Tongue (tissue), 3 donors: ENCODE data around the gene UBE2C. TPM values are rescaled to one million over a fixed set of nuclear protein-coding genes. Genes with fewer than 3 reads are reported as not detected.

Source experiments
- DNase-seq: peaks from one replicate; pipeline ENCODE4 v3.0.0-alpha.2; 2015
- small RNA-seq: library from RNA; depleted of rRNA; stranded (forward); fragments of <200 nt; gene quantifications from one replicate; pipeline ENCODE3, GENCODE V24; 2014; ENCODE audit warnings: low replicate concordance
- total RNA-seq: library from RNA; depleted of rRNA; stranded (reverse); fragments of >200 nt; gene quantifications from one replicate; pipeline ENCODE4 v1.2.3, GENCODE V29; 2014

Gene UBE2C
- total RNA-seq, 1 donor from 2014 or later: 13.8 TPM

DNA sequence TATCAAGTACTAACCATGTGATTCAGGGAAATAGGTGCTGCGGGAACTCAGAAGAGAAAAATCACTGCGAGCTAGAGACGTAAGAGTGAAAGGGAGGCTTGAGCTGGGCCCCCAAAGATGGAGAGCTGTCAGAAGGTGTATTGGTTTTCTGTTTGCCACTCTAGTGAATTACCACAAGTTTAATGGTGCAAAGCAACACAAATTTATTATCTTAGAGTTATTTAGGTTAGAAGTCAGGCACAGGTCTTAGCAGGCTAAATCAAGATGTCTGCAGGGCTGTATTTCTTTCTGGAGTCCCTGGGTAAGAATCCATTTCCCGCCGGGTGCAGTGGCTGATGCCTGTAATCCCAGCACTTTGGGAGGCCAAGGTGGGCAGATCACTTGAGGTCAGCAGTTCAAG, 47.5 kb downstream of the UBE2C start:
- DNase-seq: no peak

DNA sequence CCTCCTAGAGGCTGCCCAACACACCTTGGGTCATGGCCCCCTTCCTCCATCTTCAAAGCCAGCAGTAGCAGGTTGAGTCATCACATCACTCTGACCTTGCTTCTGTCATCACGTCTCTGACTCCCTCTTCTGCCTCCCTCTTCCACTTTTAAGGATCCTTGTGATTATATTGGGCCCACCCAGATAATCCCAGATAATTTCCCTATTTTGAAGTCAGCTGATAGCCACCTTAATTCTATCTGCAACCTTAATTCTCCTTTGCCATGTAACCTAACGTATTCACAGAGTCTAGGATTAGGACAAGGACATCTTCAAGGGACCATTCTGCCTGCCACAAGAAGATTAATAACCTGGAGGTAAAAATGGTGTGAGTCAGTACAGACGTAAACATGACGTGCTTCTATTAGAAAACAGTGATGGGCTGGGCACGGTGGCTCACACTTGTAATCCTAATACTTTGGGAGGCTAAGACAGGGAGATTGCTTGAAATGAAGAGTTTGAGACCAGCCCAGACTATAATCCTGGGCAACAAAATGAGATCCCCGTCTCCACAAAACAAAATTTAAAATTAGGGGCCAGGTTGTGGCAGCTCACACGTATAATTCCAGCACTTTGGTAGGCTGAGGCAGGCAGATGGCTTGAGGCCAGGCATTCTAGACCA, 48.2 kb downstream of the UBE2C start:
- DNase-seq: no peak

DNA sequence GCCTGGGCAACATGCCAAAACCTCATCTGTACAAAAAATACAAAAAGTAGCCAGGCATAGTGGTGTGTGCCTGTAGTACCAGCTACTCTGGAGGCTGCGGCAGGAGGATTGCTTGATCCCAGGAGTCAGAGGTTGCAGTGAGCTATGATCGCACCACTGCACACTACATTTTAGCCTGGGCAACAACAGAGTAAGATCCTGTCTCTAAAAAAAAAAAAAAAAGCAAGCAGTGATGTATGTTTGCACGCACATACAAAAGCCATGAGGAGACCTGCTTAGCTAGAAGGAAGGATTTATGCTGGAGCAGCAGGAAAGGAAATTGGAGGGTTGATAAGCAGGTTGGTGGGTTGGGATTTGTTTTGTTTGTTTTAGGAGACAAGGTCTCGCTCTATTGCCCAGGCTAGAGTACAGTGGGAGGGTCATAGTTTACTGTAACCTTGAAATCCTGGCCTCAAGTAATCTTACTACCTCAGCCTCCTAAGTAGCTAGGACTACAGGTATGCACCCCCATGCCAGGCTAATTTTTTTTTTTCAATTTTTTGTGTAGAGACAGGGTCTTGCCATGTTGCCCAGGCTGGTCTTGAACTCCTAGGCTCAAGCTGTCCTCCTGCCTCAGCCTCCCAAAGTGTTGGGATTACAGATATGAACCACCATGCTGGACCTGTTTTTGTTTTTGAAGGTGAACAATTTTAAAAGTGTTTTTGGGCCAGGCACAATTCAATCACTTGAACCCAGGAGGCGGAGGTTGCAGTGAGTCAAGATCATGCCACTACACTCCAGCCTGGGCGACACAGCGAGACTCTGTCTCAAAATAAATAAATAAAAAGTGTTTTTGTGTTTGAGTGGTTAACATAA, 49.0 kb downstream of the UBE2C start:
- DNase-seq: no peak

DNA sequence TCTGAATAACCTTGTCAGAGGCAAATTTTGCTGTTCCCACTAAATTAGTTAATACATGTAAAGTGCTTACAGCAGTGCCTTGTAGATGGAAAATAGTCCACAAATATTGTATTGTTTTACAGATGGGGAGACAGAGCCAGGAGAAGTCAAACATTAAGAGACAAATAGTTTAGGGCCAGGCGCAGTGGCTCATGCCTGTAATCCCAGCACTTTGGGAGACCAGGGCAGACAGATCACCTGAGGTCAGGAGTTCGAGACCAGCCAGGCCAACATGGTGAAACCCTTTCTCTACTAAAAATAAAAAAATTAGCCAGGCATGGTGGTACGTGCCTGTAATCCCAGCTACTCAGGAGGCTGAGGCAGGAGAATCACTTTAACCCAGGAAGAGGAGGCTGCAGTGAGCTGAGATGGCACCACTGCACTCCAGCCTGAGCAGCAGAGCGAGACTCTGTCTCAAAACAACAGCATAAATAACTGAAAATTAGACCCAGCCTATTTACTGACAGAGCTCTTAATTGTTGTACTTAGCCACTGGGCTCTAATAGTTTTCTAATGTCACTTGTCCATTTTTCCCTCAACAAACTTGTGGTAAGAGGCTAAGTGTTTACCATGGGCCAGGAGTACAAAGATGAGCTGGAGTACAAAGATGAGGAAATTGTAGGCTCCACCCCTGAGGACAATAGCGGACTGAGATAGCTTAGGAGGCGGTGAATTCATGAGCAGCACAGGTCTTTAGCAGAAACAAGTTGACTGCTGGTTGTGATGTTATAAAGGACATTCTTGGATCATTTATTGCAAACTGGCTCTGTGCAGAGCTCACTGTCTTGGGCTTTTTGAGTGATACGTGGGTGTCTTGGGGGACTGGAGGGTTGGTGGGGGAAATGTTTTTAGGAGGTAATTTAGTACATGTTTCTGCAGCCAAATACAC, 51.4 kb downstream of the UBE2C start:
- no peak for DNase-seq

DNA sequence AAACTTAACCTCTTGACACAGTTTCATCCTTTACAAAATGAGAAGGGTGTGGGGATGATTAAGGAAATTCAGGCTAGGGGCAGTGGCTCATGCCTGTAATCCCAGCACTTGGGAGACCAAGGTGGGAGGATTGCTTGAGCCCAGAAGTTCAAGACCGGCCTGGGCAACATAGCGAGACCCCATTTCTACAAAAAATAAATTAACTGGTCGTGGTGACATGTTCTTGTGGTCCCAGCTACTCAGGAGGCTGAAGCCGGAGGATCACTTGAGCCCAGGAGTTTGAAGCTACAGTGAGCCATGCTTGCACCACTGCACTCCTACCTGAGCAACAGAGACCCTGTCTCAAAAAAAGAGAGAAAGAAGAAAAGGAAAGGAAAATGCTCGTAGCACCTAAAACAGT, 54.0 kb downstream of the UBE2C start:
- no peak for DNase-seq

Small RNAs within 50 kb of the gene (small RNA-seq; reads per million reads assigned to genes)
- gene RNU6ATAC38P: not detected

Other genes starting within 250 kb of the UBE2C start
- not detected for gene WFDC8, start 233.4 kb upstream of the UBE2C start, total RNA-seq
- gene WFDC10A, start 182.9 kb upstream of the UBE2C start, total RNA-seq: not detected
- gene WFDC9, start 181.4 kb upstream of the UBE2C start, total RNA-seq: not detected
- gene WFDC11, start 142.4 kb upstream of the UBE2C start, total RNA-seq: not detected
- gene WFDC13, start 110.6 kb upstream of the UBE2C start, total RNA-seq: not detected
- gene WFDC10B, start 107.6 kb upstream of the UBE2C start, total RNA-seq: not detected
- gene SPINT4, start 90.3 kb upstream of the UBE2C start, total RNA-seq: not detected
- gene WFDC3, start 20.8 kb upstream of the UBE2C start, total RNA-seq: not detected
- 16.9 TPM for gene DNTTIP1, start 20.7 kb upstream of the UBE2C start, total RNA-seq
- gene TNNC2, start 14.7 kb downstream of the UBE2C start, total RNA-seq: 2,441 TPM
- gene SNX21, start 21.2 kb downstream of the UBE2C start, total RNA-seq: 67.3 TPM
- 27.7 TPM for gene ACOT8, start 44.7 kb downstream of the UBE2C start, total RNA-seq
- gene ZSWIM3, start 45.0 kb downstream of the UBE2C start, total RNA-seq: 5.2 TPM
- gene ZSWIM1, start 68.6 kb downstream of the UBE2C start, total RNA-seq: 3.3 TPM
- gene SPATA25, start 75.0 kb downstream of the UBE2C start, total RNA-seq: 6.4 TPM
- gene NEURL2, start 78.6 kb downstream of the UBE2C start, total RNA-seq: 16.0 TPM
- gene CTSA, start 78.7 kb downstream of the UBE2C start, total RNA-seq: 32.6 TPM
- 14.0 TPM for gene PLTP, start 99.5 kb downstream of the UBE2C start, total RNA-seq
- gene PCIF1, start 122.0 kb downstream of the UBE2C start, total RNA-seq: 18.0 TPM
- 14.4 TPM for gene ZNF335, start 159.6 kb downstream of the UBE2C start, total RNA-seq
- gene MMP9, start 196.3 kb downstream of the UBE2C start, total RNA-seq: 1.9 TPM
- gene SLC12A5, start 216.6 kb downstream of the UBE2C start, total RNA-seq: 0.21 TPM